HG02678 (cell line): ENCODE measurements around the gene SEM1.
"Not testable (repeated sequence)": the region's sequence is repeated elsewhere in the genome, so short reads cannot be mapped to it uniquely, and the experiment has no call there.

Experiments
- ATAC-seq: cut with Tn5 transposase; IDR thresholded peaks from one replicate; pipeline ENCODE4 v1.9.1; 2021; ENCODE audit warnings: mild to moderate bottlenecking, moderate library complexity; ENCODE audit not compliant: unreplicated experiment

SEM1 gene

DNA sequence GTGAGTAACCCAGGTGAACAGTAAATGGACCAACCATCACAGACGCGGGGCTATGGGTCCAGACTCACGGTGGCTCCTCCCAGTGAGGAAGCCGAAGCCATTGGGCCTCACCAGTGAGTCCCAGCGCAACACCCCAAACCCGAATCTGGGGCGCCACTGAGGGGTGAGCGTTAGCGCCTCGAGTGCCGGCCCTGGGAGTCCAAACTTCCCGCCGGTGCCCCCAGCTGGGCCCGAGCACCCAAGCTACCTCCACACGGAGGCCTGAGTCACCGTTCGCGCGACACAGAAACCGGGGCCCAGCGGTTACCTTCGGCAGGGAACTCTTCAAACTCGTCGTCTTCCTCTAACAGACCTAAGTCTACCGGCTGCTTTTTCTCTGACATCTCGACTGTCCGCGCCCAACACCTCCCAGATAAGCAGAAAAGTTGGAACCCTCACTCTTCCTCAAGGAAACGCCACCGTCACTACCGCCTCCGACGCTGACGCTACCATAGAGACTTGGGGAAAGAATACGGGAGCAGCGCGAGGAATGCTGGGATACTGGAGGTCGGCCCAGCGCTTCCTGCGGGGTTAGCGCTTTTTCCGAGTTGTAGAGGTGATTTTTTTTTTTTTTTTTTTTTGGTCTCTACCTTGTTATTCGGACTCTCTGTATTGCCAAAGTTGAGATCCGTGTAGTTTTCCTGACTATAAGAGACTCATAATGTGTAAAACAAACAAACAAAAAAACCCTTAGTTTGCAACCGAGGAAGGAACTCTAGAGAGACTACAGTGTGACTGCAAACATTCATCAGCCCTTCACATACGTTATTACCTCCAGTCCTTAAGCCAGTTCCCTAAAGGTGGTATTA, at the start of gene SEM1:
TSS of gene SEM1 (minus strand) at position 466 of the 848 bp plus-strand sequence. CDS start at position 383, 83 bp downstream.
- ATAC-seq = peak; percentile 90

DNA sequence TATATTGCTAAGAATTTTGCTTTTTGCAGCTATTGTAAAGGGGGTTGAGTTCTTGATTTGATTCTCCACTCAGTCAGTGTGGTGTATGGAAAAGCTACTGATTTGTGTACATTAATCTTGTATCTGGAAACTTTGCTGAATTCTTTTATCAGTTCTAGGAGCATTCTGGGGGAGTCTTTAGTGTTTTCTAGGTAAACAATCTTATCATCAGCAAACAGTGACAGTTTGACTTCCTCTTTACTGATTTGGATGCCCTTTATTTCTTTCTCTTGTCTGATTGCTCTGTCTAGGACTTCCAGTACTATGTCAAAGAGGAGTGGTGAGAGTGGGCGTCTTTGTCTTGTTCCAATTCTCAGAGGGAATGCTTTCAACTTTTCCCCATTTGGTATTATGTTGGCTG, 48.2 kb upstream of the SEM1 start:
- not testable (repeated sequence) for ATAC-seq

DNA sequence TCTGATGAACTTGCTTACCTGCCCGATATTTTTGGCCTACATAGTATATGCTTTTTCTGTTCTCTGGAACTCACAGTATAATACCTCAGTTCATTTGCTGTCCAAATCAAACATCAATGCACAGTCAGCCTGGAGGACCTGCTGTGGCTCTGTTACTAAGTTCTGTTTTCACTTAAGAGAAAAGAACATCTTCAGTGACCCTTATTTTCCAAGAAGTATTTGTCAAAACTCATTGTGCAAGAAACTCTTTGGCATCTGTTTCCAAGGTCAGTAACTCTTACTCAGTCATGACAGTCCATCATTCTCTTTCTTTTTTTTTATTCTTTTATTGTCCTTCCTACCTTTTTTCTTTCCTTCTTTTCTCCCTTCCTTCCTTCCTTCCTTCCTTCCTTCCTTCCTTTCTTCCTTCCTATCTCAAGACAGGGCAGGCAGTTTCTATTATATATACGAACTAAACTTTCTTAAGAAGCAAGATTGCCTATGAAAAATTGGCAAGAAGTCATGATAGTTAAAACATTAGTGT, 37.8 kb upstream of the SEM1 start:
- ATAC-seq = no peak

DNA sequence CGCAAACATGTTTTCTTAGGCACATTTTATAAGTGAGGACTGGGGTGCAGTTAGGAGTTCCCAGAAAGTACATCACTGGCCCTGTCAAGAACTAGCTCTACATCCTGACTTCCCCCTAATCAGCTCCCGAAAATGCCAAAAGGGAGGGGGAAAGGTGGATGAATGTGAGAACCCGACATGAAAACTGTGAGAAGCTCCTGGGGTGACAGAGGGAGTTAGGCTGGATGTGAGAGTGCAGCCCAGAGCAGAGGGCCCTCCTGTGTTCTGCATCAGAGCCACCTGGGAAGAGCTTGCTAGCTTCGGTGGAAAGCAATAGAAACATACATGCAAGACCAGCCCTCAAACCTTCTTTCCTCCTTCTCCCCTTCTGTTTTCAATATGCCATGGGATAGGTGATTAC, 30.5 kb upstream of the SEM1 start:
- no peak for ATAC-seq

DNA sequence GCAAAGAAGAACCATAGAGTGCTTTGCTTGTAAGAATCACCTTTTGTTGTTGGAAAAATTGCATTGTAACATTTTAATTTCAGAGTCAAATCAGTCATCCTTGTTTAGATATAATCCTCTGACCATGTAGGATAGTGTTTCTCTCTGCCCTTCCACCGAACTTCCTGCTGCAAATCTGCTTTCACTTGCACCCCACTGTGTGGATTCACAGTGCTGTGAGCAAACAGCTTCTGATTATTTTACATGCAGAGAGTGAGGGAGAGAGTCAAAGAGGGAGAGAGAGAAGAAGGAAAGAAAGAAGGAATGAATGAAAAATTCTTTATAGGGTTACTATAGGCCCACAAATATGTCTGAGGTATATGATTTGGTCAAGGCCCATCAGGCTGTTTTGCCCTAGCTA, 30.0 kb upstream of the SEM1 start:
- no peak for ATAC-seq

DNA sequence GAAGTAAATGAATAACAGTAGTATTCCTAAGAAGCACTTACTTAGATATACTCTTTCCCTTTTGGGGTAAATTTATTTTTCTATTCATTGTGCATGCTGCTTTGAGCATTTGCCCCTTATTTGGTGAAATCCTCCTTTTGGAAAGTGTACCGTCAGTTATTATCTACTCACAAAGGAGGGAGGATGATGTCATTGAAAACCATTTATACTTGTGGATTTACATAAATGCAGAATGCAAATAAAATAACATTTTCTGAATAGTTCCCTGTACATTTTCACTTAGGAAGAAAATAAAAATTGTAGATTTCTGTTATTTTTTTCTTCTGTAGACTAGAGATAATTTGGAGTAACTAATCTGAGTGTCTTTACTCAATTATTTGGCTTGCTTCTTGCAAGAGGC, 29.5 kb upstream of the SEM1 start:
- ATAC-seq = no peak

DNA sequence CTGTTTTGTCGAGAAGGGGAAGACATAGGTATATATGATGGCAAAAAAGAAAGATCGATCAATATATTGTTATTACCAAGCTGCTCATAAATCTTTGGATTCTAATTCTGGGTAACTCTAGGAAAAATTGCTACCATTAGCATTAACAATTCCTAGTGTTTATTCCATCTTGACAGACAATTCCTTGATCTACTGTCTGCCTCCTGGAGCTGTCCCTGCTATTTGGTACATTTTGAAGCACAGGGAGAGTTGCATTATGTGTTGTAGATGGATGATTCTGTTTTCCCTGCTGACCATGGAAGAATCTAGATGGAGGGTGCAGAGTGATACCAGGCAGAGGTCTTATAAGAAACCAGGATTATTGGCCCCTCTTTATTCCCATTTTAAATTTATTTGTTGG, 29.1 kb upstream of the SEM1 start:
- ATAC-seq = no peak

DNA sequence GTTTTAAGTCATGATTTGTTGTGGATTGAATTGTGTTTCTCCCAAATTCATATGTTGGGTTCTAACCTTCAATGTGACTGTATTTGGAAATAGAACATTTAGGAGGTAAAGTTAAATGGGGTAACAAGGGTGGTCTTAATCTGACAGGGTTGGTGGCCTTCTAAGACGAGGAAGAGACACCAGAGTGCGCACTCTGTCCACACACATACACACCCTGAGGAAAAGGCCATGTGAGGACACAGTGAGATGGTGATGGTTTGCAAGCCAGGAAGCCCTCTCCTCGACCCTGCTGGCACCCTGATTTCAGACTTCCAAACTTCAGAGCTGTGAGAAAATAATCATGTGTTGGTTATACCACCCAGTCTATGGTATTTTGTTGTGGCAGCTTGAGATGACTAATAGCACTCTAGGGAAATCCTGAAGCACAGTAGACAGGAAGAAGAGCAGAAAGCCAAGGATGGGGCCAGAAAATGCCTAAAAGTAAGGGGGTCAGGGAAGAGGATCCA, 28.0 kb upstream of the SEM1 start:
- ATAC-seq = no peak

DNA sequence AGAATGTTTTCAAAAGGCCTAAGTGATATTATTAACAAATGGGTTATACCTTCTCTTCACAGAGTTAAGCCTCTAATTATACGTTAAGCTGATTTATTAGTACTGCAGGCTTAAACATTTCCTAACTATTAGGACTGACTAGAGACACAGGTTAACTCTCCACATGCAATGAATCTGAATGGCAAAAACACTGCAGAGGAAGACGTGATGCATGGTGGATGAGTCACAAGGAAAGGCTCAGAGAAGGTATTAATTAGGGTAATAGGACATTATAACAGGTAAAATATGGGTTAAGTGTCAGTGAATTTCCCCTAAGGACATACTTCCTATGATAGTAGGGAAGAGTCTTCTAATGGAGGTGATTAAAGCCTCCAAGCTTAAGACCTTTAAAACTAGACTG, 24.7 kb upstream of the SEM1 start:
- ATAC-seq = no peak

DNA sequence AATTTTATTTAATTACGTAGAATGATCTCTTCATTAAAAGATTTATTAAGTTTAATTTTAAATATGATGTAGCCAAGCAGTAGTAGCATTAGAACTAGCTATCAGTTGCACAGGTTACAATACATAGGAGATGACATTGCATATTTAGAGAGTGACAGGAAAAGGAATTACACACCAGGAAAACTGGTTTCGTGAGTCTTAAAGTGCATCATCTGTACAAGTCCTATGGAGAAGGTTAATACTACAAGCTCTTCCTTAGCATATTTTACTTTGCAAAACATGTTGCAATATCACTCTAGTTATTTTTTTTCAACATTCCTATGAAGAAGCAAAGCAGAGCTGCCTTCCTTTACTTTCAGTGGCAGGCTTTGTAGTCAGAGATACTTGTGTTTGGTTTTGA, 20.2 kb upstream of the SEM1 start:
- ATAC-seq = no peak

DNA sequence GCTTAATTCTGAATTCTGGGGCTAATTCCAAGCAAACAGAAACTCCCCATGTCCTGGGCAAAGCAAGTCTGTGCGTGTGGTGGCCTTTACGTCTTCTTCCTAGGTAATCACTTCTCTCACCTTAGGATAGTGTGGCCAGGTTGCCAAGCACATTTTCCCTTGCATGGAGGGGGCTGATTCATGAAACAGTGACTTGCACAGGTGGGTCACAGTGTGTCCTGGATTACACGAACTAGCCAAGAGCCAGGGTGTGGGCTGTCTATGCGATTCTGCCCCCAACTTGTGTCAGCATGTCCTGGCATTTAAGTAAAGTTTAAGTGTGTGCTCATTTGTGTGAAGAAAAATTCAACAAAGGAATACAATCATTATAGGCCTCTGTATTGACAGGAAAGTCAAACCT, 18.5 kb upstream of the SEM1 start:
- no peak for ATAC-seq

DNA sequence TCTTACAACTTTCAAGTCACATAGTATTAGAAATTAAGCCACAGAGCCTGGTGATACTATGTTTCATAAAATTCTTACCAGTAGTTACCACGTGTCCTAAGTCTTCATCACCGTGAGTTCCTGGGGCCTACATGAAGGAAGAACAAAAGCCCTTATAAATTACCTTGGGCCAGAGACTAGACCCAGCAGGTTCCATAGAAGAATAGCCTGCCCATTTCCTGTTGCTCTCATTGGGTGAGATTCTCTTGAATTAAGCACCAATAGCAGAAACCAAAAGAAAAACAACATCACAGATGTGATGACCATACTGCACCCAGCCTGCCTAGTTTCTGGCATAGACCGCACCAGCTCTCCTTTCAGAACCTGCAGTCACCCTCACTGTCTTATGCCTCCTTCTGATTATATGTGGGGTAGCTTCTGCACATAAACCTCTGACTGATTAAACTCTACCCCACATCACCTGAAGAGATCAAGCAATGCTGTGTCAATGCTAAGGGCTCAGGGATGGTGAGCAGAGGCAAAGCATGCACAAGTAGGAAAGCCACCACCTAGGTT, 18.0 kb upstream of the SEM1 start:
- no peak for ATAC-seq

DNA sequence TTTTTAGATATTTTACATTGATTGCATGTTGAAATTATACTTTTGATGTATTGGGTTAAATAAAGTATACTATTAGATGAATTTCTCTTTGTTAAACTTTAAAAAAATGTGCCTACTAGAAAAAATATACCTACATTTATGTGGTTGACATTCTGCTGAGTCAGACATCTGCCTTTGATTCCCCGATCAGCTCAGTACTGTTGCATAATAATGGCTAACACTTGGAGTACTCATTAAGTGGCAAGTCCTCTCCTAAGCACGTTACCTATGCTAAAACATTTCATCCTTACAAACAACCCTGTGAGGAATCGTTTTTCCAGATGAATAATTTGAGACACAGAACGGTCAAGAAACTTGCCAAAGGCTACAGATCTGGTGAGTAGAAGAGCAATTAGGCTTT, 14.0 kb upstream of the SEM1 start:
- no peak for ATAC-seq

DNA sequence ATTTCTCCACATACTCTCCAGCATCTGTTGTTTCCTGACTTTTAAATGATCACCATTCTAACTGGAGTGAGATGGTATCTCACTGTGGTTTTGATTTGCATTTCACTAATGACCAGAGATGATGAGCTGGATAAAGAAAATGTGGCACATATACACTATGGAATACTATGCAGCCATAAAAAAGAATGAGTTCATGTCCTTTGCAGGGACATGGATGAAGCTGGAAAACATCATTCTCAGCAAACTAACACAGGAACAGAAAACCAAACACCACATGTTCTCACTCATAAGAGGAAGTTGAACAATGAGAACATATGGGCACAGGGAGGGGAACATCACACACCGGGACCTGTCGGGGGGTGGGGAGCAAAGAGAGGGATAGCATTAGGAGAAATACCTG, 13.3 kb upstream of the SEM1 start:
- ATAC-seq = not testable (repeated sequence)

DNA sequence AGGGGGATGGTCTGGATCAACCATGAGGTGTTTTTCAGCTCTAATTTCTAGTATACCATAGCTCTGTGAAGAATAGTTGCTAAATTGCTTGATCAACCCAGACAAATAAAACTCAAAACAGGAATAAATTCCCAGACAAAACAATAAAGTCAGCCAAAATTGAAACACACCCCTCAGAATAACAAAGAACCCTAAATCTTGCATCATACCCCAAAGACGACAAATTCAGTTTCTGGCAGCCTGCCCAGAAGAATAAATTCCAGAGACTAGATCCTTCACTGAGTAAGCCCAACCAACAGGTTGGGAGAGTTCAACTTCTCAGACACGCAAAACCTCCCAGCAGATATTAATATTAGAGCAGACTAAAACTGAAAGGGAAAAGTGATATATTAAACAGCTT, 11.2 kb upstream of the SEM1 start:
- ATAC-seq = no peak

DNA sequence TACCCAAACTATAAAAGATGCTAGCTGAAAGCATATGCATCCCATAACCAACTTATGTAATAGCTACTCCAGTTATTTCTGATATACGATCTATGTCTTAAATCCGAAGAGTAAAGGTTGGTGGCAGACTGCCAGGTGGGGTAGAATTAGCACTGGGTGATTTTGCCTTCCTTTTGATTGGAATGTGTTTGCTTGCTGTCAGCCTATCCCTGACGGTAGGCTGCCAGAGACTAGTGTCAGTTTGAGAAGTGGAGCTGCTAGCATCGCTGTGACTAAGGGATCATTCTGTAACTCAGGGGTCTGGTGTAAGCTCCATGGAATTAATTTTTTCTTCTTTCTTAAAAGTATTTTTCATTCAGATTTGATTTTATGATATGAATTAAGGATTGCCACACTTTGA, 9.5 kb upstream of the SEM1 start:
- no peak for ATAC-seq

DNA sequence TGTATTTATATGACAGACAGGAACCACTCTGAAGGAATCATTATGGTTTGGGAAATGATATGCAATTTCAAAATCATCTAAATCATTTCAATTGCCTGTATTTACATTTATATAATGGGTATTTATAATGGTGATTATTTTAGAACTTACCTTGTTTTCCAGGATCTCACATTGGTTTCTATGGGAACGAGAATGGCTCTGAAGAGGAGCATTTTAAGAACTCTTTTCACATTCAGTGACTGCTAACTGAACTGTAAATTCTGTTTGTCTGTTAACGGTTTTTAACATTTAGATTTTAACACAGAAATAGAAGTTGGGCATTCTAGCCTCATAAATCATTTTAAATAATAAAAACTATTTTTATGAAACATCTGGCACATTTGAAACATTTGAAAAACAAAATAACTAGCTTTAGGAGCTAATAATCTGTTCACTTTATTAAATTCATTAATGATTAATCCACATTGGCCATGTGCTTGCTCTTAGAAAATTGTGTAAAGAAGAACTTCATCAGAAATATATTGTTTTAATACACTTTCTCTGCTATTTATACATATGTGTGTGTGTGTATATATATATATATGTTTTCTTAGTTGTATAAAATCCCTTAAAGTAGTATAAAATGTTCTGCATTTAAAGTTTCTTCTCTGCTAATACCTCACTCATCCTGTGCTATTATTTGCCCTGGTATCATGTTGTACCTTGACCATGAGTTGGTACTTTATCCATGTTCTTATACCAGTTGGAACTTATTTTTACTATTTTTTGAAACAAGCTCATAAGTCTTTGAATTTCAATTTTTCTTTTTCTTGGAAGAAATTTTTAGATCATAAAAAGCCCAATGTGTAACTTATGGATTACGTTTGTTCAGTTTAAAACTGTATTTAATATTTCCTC, 8.7 kb upstream of the SEM1 start:
- no peak for ATAC-seq

DNA sequence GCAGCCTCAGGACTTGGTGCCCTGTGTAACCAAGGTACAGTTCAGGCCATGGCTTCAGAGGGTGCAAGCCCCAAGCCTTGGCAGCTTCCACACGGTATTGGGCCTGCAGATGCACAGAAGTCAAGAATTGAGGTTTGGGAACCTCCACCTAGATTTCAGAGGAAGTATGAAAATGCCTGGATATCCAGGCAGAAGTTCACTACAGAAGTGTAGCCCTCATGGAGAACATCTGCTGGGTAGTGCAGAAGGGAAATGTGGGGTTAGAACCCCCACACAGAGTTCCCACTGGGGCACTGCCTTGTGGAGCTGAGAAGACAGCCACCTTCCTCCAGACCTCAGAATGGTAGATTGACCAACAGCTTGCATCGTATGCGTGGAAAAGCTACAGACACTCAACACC, 3.4 kb upstream of the SEM1 start:
- ATAC-seq = no peak

DNA sequence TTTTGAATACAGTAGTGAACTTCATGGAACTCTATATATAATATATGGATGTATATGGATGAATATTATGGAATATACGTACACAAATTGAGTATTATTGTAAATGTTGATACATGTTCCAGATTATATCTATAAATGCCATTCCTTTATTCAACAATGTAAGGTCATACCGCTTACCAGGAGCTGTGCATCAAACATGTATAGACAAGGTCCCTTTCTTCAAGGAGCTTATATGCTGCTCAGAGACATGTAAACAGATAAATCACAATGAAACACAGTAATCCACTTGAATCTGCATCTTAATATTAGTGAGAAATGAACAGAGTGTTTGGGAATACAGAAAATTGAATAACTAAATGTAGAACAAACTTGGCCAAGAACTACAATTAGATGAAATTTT, 898 bp upstream of the SEM1 start:
- no peak for ATAC-seq

DNA sequence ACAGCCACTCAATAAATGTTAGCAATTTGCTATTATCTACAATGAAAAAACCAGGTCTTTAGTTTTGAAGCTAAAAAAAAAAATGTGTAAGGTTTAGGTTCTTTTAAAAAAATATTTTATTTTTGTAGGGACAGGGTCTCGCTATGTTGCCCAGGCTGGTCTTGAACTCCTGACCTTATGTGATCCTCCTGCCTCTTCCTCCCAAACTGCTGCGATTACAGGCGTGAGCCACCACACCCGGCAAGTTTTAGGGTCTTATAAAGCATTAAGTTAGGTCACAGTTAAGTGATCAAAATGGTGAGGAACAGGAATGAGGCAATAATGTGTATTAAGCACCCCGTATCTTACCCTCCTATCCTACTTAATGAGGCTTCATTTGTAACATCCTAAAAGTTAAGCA, 774 bp downstream of the SEM1 start:
- ATAC-seq = no peak
